ENCODE results near the gene C10orf53. TPM values are rescaled to one million over a fixed set of nuclear protein-coding genes. Genes with fewer than 3 reads are reported as not detected.
"Not testable (repeated sequence)": the region's sequence is repeated elsewhere in the genome, so short reads cannot be mapped to it uniquely, and the experiment has no call there.

Gene C10orf53
- total RNA-seq, 1 donor from 2014 or later: not detected

DNA sequence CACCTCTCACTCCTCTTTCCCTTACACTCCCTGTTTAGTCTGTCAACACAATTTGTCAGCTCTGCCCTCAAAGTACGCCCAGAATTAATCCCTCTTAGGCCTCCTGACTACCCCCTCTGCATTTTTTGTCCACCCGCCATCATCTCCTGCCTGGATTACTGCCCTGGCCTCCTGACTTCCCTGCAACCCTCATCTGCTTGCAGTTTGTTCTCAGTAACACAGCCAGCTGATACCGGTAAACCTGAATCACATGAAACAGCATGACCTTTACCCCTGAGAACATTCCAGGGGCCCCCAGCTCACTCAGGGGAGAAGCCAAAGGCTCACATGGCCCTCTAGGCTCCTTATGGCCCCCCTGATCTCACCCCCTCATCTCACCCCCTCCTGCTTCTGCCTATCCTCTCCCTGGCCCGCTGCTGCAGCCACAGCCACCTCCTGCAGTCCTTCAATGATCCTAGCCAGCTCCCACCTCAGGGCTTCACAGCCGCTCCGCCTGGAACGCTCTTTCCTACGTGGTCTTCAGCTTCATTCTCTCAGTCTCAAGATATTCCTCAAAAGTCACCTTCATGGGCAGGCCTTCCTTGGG, 8.9 kb downstream of the C10orf53 start:
- no peak for DNase-seq (ENCODE audit: low read depth in 2 of 2)

- no peak for DNase-seq (ENCODE audit: low read depth in 2 of 2)
Measured at GRCh38 chr10:49688920-49689319, 9.5 kb downstream of the C10orf53 start.

DNA sequence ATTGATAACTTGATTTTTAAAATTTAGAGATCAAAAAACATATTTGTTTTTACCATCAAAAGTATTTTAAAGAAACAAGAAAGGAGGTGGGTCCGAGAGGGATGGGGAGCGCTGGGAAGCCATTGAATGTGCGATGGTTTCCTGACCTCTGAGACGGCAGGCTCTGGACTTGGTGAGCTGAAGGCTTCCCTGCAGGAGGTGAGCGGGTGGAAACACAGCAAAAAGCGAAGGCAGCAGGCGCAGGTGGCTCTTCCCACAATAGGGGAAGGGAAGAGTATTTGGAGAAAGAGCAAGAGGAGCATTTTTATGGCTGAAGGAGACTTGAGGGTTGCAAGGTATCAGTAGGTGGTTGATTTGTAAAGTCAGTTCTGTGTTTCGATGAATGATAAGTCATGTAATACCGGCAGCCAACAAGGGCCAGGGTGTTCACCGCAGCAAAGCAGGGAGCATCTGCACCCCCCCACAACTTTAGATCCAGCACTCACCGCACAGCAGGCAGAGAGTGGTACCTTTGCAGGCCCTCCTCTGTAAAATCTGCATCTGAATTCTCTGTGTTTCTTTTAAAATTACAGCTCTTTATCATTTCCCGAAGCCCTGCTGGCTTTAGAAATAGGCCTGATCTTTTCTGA, 10.5 kb downstream of the C10orf53 start:
- DNase-seq (ENCODE audit: low read depth in 2 of 2): no peak

GRCh38 chr10:49690698-49691356, 11.4 kb downstream of the C10orf53 start:
- no peak for DNase-seq (ENCODE audit: low read depth in 2 of 2)

GRCh38 chr10:49691588-49691987, 12.1 kb downstream of the C10orf53 start:
- no peak for DNase-seq (ENCODE audit: low read depth in 2 of 2)

DNA sequence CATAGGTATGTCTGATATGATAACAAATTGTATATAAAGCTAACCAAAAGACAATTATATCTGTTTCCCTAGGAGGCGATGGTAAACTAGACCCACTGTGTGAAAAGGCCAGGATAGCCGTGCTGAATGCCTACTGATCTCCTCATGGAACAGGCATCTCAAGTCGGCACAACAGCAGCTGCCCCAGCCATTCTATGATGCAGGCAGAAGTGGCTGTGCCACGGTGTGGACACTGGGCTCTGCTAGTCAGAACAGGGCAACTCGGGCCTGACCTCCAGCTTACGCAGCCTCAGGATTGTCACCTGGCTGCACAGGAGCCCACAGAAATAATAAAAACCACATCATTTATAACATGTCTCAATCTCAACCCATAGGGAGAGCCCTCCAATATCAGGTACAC, 15.0 kb downstream of the C10orf53 start:
- no peak for DNase-seq (ENCODE audit: low read depth in 2 of 2)

DNA sequence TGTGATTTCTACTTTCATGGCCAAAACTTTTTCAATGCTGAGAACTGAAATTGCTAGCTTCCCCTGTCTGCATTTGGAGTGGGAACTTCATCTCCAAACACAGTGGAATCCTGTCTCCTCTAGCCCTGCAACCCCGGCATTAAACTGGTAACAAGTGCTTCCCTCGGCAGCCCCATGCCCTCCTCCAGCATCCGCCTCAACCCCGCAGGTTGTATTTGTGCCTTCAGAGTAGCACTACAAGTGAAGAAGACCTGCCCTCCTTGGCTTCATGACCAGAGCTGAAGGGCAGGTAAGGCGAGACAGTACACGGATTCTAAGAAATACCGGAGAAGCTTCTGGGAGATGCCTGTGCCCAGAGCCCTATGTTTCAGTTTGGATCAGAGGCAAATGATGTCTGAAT, 16.9 kb downstream of the C10orf53 start:
- DNase-seq (ENCODE audit: low read depth in 2 of 2): no peak

DNA sequence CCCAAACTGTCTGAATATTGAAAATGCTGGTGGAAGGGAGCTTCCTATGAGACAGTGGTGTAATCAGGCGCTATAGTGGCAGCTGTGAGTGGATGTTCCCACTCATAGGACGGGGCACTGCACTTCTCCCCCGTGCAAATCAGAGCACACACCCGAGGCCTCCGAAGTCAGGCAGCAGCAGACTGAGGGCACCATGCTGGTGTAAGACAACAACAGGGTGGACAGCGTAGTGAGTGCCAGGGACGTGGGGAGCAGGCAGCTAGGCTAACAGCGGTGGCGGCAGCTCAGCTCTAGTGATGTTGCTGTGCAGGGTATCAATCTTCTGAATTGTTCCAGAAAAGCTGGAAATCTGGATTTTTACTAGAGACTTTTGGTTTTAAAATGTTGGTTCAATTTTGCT, 19.2 kb downstream of the C10orf53 start:
- DNase-seq (ENCODE audit: low read depth in 2 of 2): no peak

DNA sequence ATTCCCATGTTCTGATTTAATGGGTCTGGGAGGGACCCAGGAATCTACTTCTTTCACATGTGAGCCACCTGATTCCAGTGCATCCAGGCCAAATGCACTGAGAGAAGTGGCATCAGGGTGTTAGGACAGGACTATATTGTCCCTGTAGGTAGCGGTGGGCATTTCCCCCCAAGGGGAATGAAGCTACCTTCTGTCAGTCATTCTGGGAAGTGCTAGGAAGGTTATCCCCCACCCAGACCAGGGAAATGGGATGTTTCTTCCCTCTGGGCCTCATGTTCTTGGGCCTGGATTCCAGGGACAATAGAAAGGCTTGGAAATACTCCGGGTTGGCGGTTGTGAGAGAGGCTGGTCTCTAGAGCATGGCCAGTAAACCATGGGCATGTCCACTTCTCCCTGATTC, 20.8 kb downstream of the C10orf53 start:
- DNase-seq (ENCODE audit: low read depth in 2 of 2): no peak

GRCh38 chr10:49700997-49701396, 21.5 kb downstream of the C10orf53 start:
- DNase-seq (ENCODE audit: low read depth in 2 of 2): no peak

DNA sequence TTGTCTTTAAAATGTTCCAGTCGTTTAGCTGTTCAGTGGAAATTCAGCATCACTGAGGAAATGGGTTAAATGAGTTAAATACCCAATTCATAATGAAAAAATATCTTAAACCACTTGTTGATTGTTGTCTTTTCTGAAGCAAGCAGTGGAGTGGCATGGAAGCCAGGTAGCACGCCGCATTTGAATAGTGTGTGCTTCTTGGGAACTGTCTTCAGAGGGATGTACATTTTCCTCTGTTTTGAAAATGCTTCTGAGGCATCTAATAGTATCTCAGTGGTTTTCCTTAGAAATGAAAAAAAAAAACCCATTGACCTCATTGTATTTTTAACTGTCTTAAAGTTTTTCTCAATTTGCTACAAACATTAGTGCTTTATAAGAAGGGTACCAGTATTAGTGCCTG, 28.1 kb downstream of the C10orf53 start:
- DNase-seq (ENCODE audit: low read depth in 2 of 2): no peak

DNA sequence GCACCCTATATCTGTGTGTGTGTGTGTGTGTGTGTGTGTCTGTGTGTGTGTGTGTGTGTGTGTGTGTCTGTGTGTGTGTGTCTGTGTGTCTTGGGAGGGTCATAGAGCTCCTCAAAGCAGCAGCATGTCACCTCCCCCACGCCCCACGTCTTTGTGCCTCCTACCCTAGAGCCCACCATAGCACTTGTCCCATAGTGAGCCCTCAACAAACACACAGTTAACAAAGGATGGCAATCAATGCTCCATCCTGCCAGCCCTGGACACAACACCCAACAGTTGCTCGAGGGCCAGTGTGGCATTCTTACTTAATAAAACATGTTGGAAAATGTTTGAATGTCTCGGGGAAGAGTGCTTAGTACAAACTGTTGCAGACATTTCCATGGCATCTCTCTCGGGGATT, 30.5 kb downstream of the C10orf53 start:
- no peak for DNase-seq (ENCODE audit: low read depth in 2 of 2)

GRCh38 chr10:49710966-49711365, 31.5 kb downstream of the C10orf53 start:
- no peak for DNase-seq (ENCODE audit: low read depth in 2 of 2)

DNA sequence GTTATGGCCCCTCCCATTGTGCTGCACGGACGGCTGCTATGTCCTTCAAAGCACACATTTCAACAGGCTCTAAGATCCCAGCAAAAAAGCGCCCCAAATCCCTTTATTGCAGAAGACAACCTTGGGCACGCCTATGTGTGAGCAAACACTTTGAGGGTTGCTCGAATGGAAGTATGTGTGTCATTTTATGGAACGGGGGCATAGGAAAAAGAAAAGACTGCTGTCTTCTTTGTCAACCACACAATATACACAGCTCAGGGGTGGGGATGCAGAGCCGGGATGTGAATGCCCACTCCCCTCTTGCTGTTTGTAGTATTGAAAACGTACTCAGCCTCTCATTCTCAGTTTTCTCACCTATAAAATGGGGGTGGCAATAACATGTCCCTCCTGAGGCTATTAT, 32.0 kb downstream of the C10orf53 start:
- no peak for DNase-seq (ENCODE audit: low read depth in 2 of 2)

GRCh38 chr10:49713266-49713665, 33.8 kb downstream of the C10orf53 start:
- DNase-seq (ENCODE audit: low read depth in 2 of 2): no peak

DNA sequence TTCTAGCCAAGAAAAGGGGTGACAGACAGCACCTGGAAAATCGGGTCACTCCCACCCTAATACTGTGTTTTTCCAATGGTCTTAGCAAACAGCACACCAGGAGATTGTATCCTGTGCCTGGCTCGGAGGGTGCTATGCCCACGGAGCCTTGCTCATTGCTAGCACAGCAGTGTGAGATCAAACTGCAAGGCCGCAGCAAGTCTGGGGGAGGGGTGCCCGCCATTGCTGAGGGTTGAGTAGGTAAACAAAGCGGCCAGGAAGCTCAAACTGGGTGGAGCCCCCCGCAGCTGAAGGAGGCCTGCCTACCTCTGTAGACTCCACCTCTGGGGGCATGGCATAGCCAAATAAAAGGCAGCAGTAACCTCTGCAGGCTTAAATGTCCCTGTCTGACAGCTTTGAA, 35.7 kb downstream of the C10orf53 start:
- not testable (repeated sequence) for DNase-seq (ENCODE audit: low read depth in 2 of 2)

- no peak for DNase-seq (ENCODE audit: low read depth in 2 of 2)
Measured at GRCh38 chr10:49726593-49726992, 47.1 kb downstream of the C10orf53 start.

DNA sequence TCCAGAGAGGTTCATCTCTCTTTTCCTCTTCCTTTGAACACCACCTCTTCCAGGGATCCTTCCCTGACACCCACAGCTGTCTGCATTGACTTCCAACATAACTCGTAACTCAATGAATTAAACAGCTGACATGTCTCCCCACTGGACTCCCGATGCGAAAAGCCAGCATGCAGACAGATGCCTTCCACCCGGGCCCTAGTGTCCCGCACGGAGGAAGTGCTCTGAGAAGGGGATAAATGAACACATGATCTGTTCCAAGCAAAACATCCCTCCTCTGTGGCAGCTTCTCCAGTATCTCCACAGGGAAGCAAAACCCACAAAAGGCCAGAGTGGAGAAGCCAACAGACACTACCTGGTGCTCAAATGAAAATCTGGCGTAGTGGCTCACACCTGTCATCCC, 54.4 kb downstream of the C10orf53 start:
- no peak for DNase-seq (ENCODE audit: low read depth in 2 of 2)

DNA sequence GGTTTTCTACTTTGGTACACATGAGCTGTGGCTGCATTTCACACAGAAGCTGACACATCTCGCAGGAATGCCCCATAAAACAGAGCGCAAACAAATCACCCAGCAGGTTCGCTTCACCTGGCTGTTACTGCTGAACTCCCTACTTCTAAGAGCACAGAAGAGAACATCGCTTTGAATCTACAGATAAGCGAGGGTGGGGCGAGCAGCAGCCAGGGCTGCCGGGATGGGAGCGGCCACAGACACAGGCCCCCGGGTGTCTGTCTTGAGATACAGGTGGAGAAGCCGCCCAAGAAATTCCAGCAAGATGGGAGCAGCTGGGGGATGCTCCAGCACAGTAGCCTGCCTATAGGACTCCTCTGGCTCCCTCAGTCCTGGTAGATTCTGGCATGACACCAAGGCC, 55.2 kb downstream of the C10orf53 start:
- no peak for DNase-seq (ENCODE audit: low read depth in 2 of 2)

- DNase-seq (ENCODE audit: low read depth in 2 of 2): no peak
Measured at GRCh38 chr10:49735161-49735560, 55.7 kb downstream of the C10orf53 start.

DNA sequence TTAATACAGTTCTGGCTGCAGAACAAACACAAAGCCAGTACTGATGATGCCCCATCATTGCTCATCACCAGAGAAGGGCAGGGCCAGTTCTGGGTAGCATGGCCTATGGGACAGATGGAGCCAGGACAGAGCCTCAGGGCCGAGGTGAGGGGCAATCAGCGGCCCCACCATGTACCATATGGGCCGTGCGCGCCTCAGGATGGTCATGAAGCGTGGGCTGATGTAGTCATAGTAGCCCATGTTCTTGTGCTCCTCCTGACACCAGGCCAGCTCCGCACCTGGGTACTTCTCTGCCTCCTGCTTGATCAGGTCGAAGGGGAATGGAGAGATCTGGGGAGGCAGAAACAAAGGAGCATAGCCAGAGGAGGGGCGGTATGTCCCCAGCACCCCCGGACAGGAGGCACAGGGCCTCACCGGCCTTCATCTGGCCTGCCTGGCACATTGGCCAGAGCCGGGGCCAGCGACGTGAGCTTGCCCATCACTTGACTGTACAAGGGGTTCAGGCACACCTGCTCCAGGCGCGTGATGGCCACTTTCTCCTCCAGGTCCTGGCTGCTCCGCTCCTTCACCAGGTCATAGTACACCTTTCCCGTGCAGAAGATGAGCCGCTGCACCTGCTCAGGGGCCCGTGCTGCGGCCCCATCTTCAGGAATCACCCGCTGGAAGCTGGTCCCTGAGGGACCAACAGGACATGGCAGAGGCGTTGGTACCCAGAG, 56.6 kb downstream of the C10orf53 start:
- DNase-seq (ENCODE audit: low read depth in 2 of 2): no peak

DNA sequence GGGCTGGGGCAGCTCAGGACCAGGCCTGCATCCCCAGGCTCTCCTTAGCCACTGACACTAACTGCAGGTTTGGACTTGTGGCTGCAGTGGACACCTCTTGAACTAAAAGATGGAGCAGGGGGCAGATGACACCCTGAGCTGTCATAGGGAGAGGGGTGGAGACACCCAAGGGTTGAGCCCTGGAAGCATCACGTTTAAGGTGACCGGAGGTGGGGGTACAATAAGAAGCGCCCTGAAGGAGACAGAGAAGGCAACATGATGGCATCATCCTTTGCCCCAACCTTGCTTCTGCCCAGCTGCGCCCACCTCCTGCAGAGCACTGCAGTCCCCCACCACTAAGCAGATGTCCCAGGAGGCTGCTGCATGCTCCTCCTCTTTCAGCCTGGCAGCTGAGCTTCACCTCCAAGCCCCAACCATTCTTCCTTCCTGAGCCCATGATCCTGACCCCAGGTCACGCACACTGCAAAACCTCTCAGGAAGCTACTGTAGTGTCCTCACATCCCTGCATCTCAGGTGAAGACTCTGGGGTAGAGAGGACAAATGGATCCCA, 57.2 kb downstream of the C10orf53 start:
- no peak for DNase-seq (ENCODE audit: low read depth in 2 of 2)
